GM18873 (cell line): ENCODE data around the gene MBTPS1.
A peak's percentile ranks its signal among the peaks of the same experiment; 100 is the strongest.
"Not testable (repeated sequence)": the region's sequence is repeated elsewhere in the genome, so short reads cannot be mapped to it uniquely, and the experiment has no call there.

Experiments
- ATAC-seq: cut with Tn5 transposase; IDR thresholded peaks from one replicate; pipeline ENCODE4 v1.9.1; 2021; ENCODE audit warnings: mild to moderate bottlenecking, moderate library complexity, moderate number of reproducible peaks; ENCODE audit not compliant: unreplicated experiment, low FRiP score

The MBTPS1 gene

GRCh38 chr16:84137769-84138357 is 21.1 kb upstream of the MBTPS1 start:
- ATAC-seq, result no peak

GRCh38 chr16:84137287-84137686 is 20.5 kb upstream of the MBTPS1 start:
- no peak for ATAC-seq

GRCh38 chr16:84136331-84137125 is 19.8 kb upstream of the MBTPS1 start:
- ATAC-seq, result no peak

GRCh38 chr16:84132527-84133285 is 16.0 kb upstream of the MBTPS1 start:
- ATAC-seq, result no peak

- no peak for ATAC-seq
Measured at GRCh38 chr16:84131117-84131516, 14.4 kb upstream of the MBTPS1 start.

- ATAC-seq, result no peak
Measured at GRCh38 chr16:84124257-84125073, 7.7 kb upstream of the MBTPS1 start.

GRCh38 chr16:84121007-84121406 is 4.3 kb upstream of the MBTPS1 start:
- ATAC-seq, result no peak

GRCh38 chr16:84120023-84120422 is 3.3 kb upstream of the MBTPS1 start:
- no peak for ATAC-seq

- ATAC-seq, result no peak
Measured at GRCh38 chr16:84119368-84119767, 2.6 kb upstream of the MBTPS1 start.

GRCh38 chr16:84118315-84118714 is 1.6 kb upstream of the MBTPS1 start:
- not testable (repeated sequence) for ATAC-seq

GRCh38 chr16:84117494-84117843 is 727 bp upstream of the MBTPS1 start:
- no peak for ATAC-seq

- ATAC-seq, result peak; percentile 11
Measured at GRCh38 chr16:84115919-84116719, 623 bp downstream of the MBTPS1 start.

- not testable (repeated sequence) for ATAC-seq
Measured at GRCh38 chr16:84111949-84112348, 4.8 kb downstream of the MBTPS1 start.

- ATAC-seq, result no peak
Measured at GRCh38 chr16:84111525-84111924, 5.2 kb downstream of the MBTPS1 start.

- no peak for ATAC-seq
Measured at GRCh38 chr16:84110527-84110926, 6.2 kb downstream of the MBTPS1 start.

- no peak for ATAC-seq
Measured at GRCh38 chr16:84109598-84110335, 7.0 kb downstream of the MBTPS1 start.

- no peak for ATAC-seq
Measured at GRCh38 chr16:84107921-84108320, 8.8 kb downstream of the MBTPS1 start.

- no peak for ATAC-seq
Measured at GRCh38 chr16:84105948-84106740, 10.6 kb downstream of the MBTPS1 start.
